ENCODE data around the gene HDAC3. TPM values are rescaled to one million over a fixed set of nuclear protein-coding genes. Genes with fewer than 3 reads are reported as not detected.

HDAC3 gene
- total RNA-seq, 1 experiment from 2014 or later: 76.0 TPM

DNA sequence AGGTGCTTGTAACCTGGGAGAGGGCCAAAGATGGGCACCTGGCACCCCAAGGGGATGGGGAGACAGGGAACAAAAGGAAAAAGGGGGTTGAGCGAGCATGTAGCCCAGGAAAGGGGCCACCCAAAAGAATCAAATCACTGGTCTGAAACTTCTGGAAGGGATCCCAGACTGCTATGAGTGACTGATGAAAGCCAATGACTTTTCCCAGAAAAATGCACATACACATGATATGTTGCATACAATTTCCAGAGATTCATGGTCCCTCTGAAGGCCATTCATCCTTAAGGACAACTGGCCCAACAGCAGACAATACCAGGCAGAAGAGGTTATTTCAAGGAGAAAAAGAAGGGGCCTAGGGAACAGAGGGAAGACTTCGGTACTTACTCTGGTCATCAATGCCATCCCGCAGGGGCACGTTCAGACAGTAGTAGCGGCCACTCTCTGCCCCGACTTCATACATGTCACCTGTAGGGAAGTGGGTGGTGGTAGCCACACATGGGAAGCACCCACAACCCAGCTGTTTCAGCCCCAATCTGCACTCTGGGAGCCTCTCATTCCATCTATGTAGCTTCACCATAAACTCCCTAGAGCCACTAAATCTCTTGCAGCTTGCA is 8.4 kb downstream of the HDAC3 start:
- Histone ChIP-seq H3K9me3 (ENCODE audit: insufficient read depth, low read depth) (no peaks in the 10 kb centered on the region), H2AFZ (no peak overlapping the region), H3K9me2 (ENCODE audit: insufficient read depth) (no peaks in the 10 kb centered on the region), H3F3A (ENCODE audit: insufficient read depth, low read depth) (no peaks in the 10 kb centered on the region), H4K20me1 (ENCODE audit: insufficient read depth) (peaks cover 8% of the 10 kb centered on the region; the same call in 1 of the 2 replicates), H3K4me2 (no peak overlapping the region), H3K4me3 (no peak overlapping the region), H3K27me3 (ENCODE audit: insufficient read depth, low read depth) (no peaks in the 10 kb centered on the region), H3K79me2 (ENCODE audit: low read depth) (peaks cover 12% of the 10 kb centered on the region), H3K36me3 (ENCODE audit: low read depth) (peaks cover 21% of the 10 kb centered on the region; the same call in 1 of the 2 replicates), H3K4me1 (replicated peaks; ENCODE audit: insufficient read depth) (no peaks in the 10 kb centered on the region), H3K27ac (no peak overlapping the region)
- DNase-seq: no peak
- TF ChIP-seq EZH2 (IDR thresholded peaks at IDR 0.05; ENCODE audit: low read depth) (no peak), CTCF (conservative IDR thresholded peaks at IDR 0.05) (no peak)
- intact Hi-C loops (cut with micrococcal nuclease; ENCODE audit: unreplicated experiment): no loop called here
- no TSS peak for BruUV-seq (replicated peaks)
- ChIA-PET CTCF (interaction anchor here (1.1 kb wide), 1 partner anchor 37 kb away, joined by 7 read pairs; no protein-coding TSS in a partner anchor), POLR2A (ENCODE audit: unreplicated experiment) (no interaction called here)

GRCh38 chr5:141623611-141624010 is 13.0 kb downstream of the HDAC3 start:
- H3K9me3 ChIP-seq (ENCODE audit: insufficient read depth, low read depth): no peaks in the 10 kb centered on the region
- no peaks in the 10 kb centered on the region for H3K79me2 ChIP-seq (ENCODE audit: low read depth)
- peaks cover 11% of the 10 kb centered on the region for H3K36me3 ChIP-seq (ENCODE audit: low read depth)
- no TSS peak for BruUV-seq (replicated peaks)
- TF ChIP-seq EZH2 (IDR thresholded peaks at IDR 0.05; ENCODE audit: low read depth) (no peak), CTCF (conservative IDR thresholded peaks at IDR 0.05) (no peak)
- ChIA-PET CTCF (no interaction called here), POLR2A (ENCODE audit: unreplicated experiment) (no interaction called here)
- H3K4me3 ChIP-seq: no peak overlapping the region
- no peaks in the 10 kb centered on the region for H3K27me3 ChIP-seq (ENCODE audit: insufficient read depth, low read depth)
- no peak overlapping the region for H2AFZ ChIP-seq
- no peaks in the 10 kb centered on the region for H4K20me1 ChIP-seq (ENCODE audit: insufficient read depth)
- H3F3A ChIP-seq (ENCODE audit: insufficient read depth, low read depth): peaks cover 24% of the 10 kb centered on the region; the same call in 1 of the 2 replicates
- no peaks in the 10 kb centered on the region for H3K9me2 ChIP-seq (ENCODE audit: insufficient read depth)
- no peak for DNase-seq
- no peaks in the 10 kb centered on the region for H3K4me1 ChIP-seq (replicated peaks; ENCODE audit: insufficient read depth)
- H3K27ac ChIP-seq: no peak overlapping the region
- H3K4me2 ChIP-seq: no peak overlapping the region
- intact Hi-C loops (cut with micrococcal nuclease; ENCODE audit: unreplicated experiment): no loop called here

DNA sequence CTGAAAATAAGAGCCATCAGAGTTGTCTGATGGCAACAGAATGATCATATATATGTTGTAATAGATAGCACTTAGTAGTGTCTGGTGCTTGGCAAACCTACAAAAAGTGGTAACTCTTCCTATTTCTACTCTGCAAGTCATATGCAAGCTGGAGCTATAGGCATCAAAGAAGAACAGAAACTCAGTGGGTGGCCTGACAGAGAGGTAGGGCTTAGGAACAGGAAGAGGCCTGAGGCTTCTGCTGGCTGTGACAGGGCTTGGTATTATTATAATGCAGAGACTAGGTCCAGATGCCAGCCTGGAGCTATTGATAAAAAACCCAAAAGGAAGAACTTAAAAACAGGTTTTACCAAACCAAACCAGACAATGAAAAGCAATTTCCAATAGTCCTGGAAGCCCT is 13.5 kb downstream of the HDAC3 start:
- DNase-seq: no peak
- Histone ChIP-seq H3K4me1 (replicated peaks; ENCODE audit: insufficient read depth) (no peaks in the 10 kb centered on the region), H3K9me3 (ENCODE audit: insufficient read depth, low read depth) (no peaks in the 10 kb centered on the region), H3K4me2 (no peak overlapping the region), H3K36me3 (ENCODE audit: low read depth) (peaks cover 10% of the 10 kb centered on the region), H3K27ac (no peak overlapping the region), H3K79me2 (ENCODE audit: low read depth) (no peaks in the 10 kb centered on the region), H3F3A (ENCODE audit: insufficient read depth, low read depth) (peaks cover 27% of the 10 kb centered on the region; the same call in 1 of the 2 replicates), H3K9me2 (ENCODE audit: insufficient read depth) (no peaks in the 10 kb centered on the region), H3K27me3 (ENCODE audit: insufficient read depth, low read depth) (no peaks in the 10 kb centered on the region), H3K4me3 (no peak overlapping the region), H4K20me1 (ENCODE audit: insufficient read depth) (no peaks in the 10 kb centered on the region), H2AFZ (no peak overlapping the region)
- CTCF ChIA-PET: no interaction called here
- TF ChIP-seq CTCF (conservative IDR thresholded peaks at IDR 0.05): no peak
- no peak for TF ChIP-seq EZH2 (IDR thresholded peaks at IDR 0.05; ENCODE audit: low read depth)
- intact Hi-C loops (cut with micrococcal nuclease; ENCODE audit: unreplicated experiment): no loop called here
- POLR2A ChIA-PET (ENCODE audit: unreplicated experiment): no interaction called here
- no TSS peak for BruUV-seq (replicated peaks)

Data from PC-9 (cell line).